Effector memory CD4-positive, alpha-beta T cell (primary cell): ENCODE results near the gene UNC80.

ENCODE experiments used
- DNase-seq, 3 donors: peaks; one replicate each; pipeline ENCODE4 v3.0.0-alpha.2; 2020
- H3K27ac ChIP-seq: 2 replicates; pipeline ENCODE4 v1.7.0; 2013; ENCODE audit warnings: mild to moderate bottlenecking, low read length, moderate library complexity; ENCODE audit not compliant: insufficient read depth, poor library complexity, severe bottlenecking
- H3K27me3 ChIP-seq: replicated peaks from 2 replicates; pipeline ENCODE4 v1.7.0; 2013; ENCODE audit warnings: mild to moderate bottlenecking, low read length; ENCODE audit not compliant: insufficient read depth, control insufficient read depth, poor library complexity, severe bottlenecking
- H3K36me3 ChIP-seq: 2 replicates; pipeline ENCODE4 v1.7.0; 2013; ENCODE audit warnings: mild to moderate bottlenecking, low read length, moderate library complexity; ENCODE audit not compliant: control insufficient read depth, insufficient read depth
- H3K4me1 ChIP-seq: 2 replicates; pipeline ENCODE4 v1.7.0; 2013; ENCODE audit warnings: low read length, mild to moderate bottlenecking; ENCODE audit not compliant: control insufficient read depth, insufficient read depth, poor library complexity, severe bottlenecking
- H3K4me3 ChIP-seq: 2 replicates; pipeline ENCODE4 v1.7.0; 2013; ENCODE audit warnings: low read length, low read depth, mild to moderate bottlenecking; ENCODE audit not compliant: insufficient read depth, poor library complexity, severe bottlenecking
- H3K9me3 ChIP-seq: 2 replicates; pipeline ENCODE4 v1.7.0; 2013; ENCODE audit warnings: mild to moderate bottlenecking, low read length, moderate library complexity; ENCODE audit not compliant: control insufficient read depth

Gene UNC80

DNA sequence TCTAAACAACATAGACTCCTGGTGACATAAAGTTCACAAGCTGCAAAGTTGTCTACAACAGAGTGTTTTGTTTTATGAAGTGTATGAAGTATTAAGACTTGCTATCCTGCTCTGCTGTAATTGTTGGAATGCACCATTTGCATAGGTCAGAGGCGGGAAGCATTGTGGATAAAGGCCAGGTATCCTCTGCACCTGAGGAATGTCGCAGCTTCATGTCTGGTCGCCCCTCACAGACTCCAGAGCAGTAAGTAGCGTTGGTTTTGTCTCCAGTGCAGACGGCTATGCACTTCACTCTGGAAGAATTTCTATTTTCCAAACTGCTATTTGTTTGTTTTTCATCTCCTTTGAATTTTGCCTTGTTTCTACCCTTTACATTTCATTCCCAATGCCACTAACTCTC, 63.1 kb downstream of the UNC80 start:
- H3K4me1 ChIP-seq: no peaks in the 10 kb centered on the region
- H3K27me3 ChIP-seq: no peaks in the 10 kb centered on the region
- H3K36me3 ChIP-seq: no peaks in the 10 kb centered on the region
- H3K4me3 ChIP-seq: no peak overlapping the region
- H3K9me3 ChIP-seq: no peaks in the 10 kb centered on the region
- no peak for DNase-seq
- H3K27ac ChIP-seq: no peak overlapping the region

DNA sequence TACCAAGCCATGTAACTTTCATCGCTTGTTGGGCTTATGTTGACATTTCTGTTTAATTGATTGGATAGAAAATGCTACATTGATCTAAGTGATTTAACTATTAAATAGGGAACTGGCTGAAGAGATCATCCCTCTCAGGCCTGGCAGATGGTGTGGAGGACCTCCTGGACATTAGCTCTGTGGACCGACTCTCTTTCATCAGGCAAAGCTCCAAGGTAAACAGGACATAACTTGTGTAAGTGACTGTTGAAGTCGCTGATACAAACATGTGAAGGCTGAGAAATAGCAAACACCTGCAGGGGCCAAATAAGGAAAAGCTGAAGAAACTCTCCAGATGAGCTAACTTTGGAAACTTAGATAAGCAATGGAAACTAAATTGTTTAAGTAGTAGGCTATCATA, 68.8 kb downstream of the UNC80 start:
- no peak overlapping the region for H3K4me3 ChIP-seq
- H3K4me1 ChIP-seq: no peaks in the 10 kb centered on the region
- no peaks in the 10 kb centered on the region for H3K27me3 ChIP-seq
- no peak overlapping the region for H3K27ac ChIP-seq
- no peak for DNase-seq
- no peaks in the 10 kb centered on the region for H3K9me3 ChIP-seq
- H3K36me3 ChIP-seq: no peaks in the 10 kb centered on the region

DNA sequence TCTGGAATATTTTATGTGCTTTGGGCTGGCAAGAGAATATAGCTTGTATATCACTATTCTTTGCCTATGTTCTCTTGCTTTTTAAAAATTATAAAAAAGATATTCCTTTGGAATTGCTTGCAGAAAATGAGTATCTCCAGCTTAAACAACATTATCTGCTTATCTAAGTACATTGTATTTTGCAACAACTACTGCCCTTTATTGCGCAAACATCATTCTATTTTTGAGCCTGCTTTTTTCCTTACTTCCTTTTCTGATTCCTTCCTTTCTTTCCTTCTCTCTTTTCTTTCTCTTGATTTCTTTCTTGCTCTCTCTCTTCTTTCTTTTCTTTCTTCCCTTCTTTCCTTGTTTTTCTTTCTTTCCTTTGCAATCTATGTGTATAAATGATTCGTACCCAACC, 74.0 kb downstream of the UNC80 start:
- Histone ChIP-seq H3K4me3 (no peak overlapping the region), H3K36me3 (no peaks in the 10 kb centered on the region), H3K4me1 (no peaks in the 10 kb centered on the region), H3K27me3 (no peaks in the 10 kb centered on the region), H3K9me3 (no peaks in the 10 kb centered on the region), H3K27ac (no peak overlapping the region)
- no peak for DNase-seq

DNA sequence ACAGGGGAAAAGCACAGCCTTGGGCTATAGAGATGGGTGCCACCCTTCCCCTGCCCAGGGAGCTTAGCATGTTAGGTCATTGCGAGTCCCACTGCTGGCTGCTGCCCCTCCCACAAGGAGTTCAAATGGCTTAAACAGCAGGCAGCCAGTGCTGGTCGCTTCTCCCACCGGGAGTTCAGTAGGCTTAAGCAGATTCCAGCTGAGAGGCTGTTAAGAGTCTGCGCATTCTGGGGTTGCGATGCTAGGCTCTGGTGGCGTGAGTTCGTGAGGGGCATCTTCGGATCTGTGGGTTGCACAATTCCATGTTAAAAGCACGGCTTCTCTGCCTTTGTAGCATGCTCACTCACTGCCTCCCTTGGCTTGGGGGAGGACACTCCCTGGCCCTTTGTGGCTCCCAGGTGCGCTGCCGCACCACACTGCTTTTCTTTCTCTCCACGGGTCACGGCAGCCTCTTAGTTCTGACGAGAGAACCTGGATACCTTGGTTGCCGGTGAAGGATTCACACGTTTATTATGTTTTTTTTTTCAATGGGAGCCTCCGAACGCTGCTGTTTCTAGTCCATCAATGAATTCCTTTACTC, 93.2 kb downstream of the UNC80 start:
- Histone ChIP-seq H3K4me1 (no peaks in the 10 kb centered on the region), H3K4me3 (no peak overlapping the region), H3K27me3 (no peaks in the 10 kb centered on the region), H3K36me3 (no peaks in the 10 kb centered on the region), H3K27ac (no peak overlapping the region), H3K9me3 (no peaks in the 10 kb centered on the region)
- no peak for DNase-seq

DNA sequence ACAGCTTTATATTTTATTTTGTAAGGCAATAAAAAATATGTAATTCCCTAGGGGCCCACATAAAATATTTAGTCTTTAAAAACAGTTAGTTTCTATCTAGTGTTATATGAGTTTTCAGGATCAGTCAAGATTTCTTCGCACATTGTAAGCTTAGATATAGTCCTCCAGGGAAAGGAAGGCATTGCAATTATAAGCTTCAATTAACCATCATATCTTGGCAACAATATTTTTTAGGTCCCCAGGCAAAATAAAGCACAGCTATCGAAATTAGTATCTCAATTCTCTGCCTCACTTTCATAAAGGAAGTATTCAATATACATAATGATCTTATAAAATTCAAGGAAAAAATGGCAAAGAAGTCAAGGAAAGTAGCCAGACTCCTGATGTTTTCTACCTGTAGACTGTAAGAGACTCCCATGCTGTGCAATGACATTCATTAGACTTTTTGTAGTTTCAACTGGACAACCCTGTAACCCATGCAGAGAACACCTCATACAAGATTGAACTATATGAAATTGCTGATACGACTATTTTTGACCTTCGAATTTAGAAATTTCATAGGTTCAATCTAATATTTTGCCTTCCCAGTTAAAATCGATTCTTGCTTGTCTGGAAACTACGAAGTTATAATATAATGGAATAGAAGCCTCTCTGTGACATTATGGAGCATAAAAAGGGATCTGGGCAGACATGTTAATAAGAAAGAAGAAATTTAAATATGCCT, 96.8 kb downstream of the UNC80 start:
- no peaks in the 10 kb centered on the region for H3K27me3 ChIP-seq
- no peak for DNase-seq
- no peaks in the 10 kb centered on the region for H3K36me3 ChIP-seq
- H3K4me3 ChIP-seq: no peak overlapping the region
- no peaks in the 10 kb centered on the region for H3K4me1 ChIP-seq
- no peak overlapping the region for H3K27ac ChIP-seq
- H3K9me3 ChIP-seq: no peaks in the 10 kb centered on the region

DNA sequence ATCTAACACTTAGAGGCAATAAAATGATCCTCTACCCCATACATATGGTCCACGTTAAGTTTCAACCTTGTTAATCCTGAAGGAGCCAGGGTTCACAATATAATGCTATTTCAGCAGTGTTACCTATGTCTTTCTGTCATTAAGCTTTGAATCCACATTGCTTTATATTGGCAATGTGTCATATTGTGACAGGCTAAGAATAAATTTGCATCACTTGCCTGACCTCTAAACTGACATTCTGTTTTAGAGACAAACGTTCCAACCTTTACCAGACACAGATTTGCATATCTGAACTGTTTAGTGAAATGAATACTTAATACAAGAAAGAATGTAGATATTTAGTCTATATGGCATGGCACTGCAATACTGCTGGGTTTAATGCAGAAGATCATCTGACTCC, 98.4 kb downstream of the UNC80 start:
- H3K27me3 ChIP-seq: no peaks in the 10 kb centered on the region
- H3K4me1 ChIP-seq: no peaks in the 10 kb centered on the region
- no peaks in the 10 kb centered on the region for H3K9me3 ChIP-seq
- no peak overlapping the region for H3K4me3 ChIP-seq
- H3K27ac ChIP-seq: no peak overlapping the region
- no peak for DNase-seq
- H3K36me3 ChIP-seq: no peaks in the 10 kb centered on the region

DNA sequence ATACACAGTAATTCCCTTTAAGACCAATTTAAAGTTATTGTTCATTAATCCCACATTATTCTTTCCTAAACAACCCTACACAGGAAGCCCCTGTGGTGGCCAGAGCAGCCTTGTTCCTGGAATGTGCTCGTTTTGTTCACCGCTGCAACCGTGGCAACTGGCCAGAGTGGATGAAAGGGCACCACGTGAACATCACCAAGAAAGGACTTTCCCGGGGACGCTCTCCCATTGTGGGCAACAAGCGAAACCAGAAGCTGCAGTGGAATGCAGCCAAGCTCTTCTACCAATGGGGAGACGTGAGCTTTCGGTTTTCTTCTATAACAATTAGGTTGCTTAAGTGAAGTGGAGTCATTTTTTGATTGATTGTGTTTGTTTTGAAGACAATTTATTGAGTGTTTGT, 101.0 kb downstream of the UNC80 start:
- DNase-seq: no peak
- Histone ChIP-seq H3K4me3 (no peak overlapping the region), H3K27ac (no peak overlapping the region), H3K27me3 (no peaks in the 10 kb centered on the region), H3K36me3 (no peaks in the 10 kb centered on the region), H3K9me3 (no peaks in the 10 kb centered on the region), H3K4me1 (no peaks in the 10 kb centered on the region)

DNA sequence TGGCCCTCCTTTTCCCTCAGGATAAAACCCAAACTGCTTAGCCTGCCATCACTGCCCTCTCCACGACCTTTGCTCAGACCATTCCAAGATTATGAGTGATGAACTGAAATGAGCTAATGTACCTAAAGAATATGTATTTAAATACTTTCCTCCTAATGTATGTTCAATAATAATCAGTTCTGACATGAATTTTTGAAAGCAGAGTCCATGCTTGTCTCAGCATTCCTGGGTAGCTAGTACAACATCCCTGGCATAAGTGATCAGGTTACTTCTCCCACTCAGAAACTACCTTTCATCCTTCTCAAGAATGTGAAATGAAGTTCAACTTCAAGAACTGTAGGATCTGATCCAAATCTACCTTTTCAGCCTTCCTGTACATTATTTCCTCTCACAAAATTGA, 103.6 kb downstream of the UNC80 start:
- DNase-seq: no peak
- no peaks in the 10 kb centered on the region for H3K4me1 ChIP-seq
- no peaks in the 10 kb centered on the region for H3K36me3 ChIP-seq
- no peaks in the 10 kb centered on the region for H3K27me3 ChIP-seq
- no peak overlapping the region for H3K4me3 ChIP-seq
- no peak overlapping the region for H3K27ac ChIP-seq
- H3K9me3 ChIP-seq: no peaks in the 10 kb centered on the region

DNA sequence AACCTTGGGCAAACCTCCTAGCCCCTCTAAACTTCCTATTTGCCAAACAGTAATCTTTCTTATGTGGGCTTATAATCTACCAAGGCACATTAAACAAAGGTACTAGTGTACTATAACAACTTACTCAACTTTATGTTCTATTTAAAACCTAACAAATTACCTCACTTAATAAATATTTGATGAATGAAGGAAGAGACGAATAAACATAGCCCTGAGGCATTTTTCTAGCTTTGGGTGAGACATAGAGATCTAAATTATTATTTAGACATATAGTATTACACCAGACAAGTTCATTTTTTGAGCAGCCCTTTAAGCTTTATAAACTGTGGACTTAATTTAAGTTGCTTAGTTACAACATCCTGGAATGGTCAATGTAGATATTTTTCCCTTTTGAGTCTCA, 104.6 kb downstream of the UNC80 start:
- no peaks in the 10 kb centered on the region for H3K9me3 ChIP-seq
- no peaks in the 10 kb centered on the region for H3K4me1 ChIP-seq
- DNase-seq: no peak
- no peak overlapping the region for H3K4me3 ChIP-seq
- H3K27ac ChIP-seq: no peak overlapping the region
- H3K27me3 ChIP-seq: no peaks in the 10 kb centered on the region
- no peaks in the 10 kb centered on the region for H3K36me3 ChIP-seq

DNA sequence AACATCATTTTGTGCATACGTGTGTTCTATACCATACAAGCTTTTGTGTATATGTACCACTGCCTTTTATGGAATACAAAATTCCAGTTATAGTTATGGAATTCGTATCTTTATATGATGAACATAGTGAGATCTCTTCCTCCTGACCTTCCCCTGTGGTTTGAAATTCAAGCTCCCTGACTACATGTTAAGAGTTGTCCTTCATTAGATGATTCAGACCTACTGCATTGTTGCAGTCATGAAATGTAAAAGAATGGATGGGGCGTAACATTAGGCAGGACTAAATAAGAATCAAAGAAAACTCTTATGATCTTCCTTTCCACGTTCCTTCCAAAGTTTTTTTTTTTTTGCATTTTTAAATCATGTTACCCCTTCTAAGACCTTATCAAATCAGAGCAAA, 107.1 kb downstream of the UNC80 start:
- H3K4me1 ChIP-seq: no peaks in the 10 kb centered on the region
- H3K27ac ChIP-seq: no peak overlapping the region
- no peak for DNase-seq
- no peak overlapping the region for H3K4me3 ChIP-seq
- no peaks in the 10 kb centered on the region for H3K36me3 ChIP-seq
- no peaks in the 10 kb centered on the region for H3K9me3 ChIP-seq
- no peaks in the 10 kb centered on the region for H3K27me3 ChIP-seq
